DND-41 (cell line): Measurements from ENCODE around the gene TRPM3.

Experiments
- ATAC-seq: fragments of 200-7000 bp; cut with Tn5 transposase; 3 replicates; pipeline ENCODE4 v1.9.1; 2021; ENCODE audit warnings: low read depth; ENCODE audit not compliant: insufficient read depth
- DNase-seq: peaks from one replicate; pipeline ENCODE4 v3.0.0-alpha.2; 2020
- H2AFZ ChIP-seq: 2 replicates; pipeline ENCODE4 v1.6.0; 2012; ENCODE audit warnings: low read depth, low read length
- H3K27ac ChIP-seq: 2 replicates; pipeline ENCODE4 v1.5.1; 2012; ENCODE audit warnings: low read length, inconsistent platforms
- H3K27me3 ChIP-seq: fragments of 200-600 bp; sonication (generic); 2 replicates; pipeline ENCODE4 v1.6.0; 2012; ENCODE audit warnings: low read length, mild to moderate bottlenecking, inconsistent platforms; ENCODE audit not compliant: insufficient read depth, poor library complexity
- H3K36me3 ChIP-seq: 2 replicates; pipeline ENCODE4 v1.5.1; 2012; ENCODE audit warnings: low read length, inconsistent platforms; ENCODE audit not compliant: insufficient read depth
- H3K4me1 ChIP-seq: 2 replicates; pipeline ENCODE4 v1.5.1; 2012; ENCODE audit warnings: mild to moderate bottlenecking, low read length; ENCODE audit not compliant: insufficient read depth
- H3K4me2 ChIP-seq: 2 replicates; pipeline ENCODE4 v1.6.0; 2012; ENCODE audit warnings: mild to moderate bottlenecking, moderate library complexity, low read length, inconsistent platforms; ENCODE audit not compliant: insufficient read depth
- H3K4me3 ChIP-seq, 2 experiments: fragments of 200-600 bp in 1 of 2; shearing (Covaris generic) in 1 of 2; 2 replicates each; pipeline ENCODE4 v1.5.1; 2012 to 2016; ENCODE audit warnings: inconsistent platforms in 2 of 2, low read length in 2 of 2, mild to moderate bottlenecking in 2 of 2, low read depth in 1 of 2, moderate library complexity in 1 of 2
- H3K79me2 ChIP-seq: 2 replicates; pipeline ENCODE4 v1.6.0; 2012; ENCODE audit warnings: low read length, inconsistent platforms; ENCODE audit not compliant: insufficient read depth
- H3K9ac ChIP-seq: 2 replicates; pipeline ENCODE4 v1.6.0; 2012; ENCODE audit warnings: low read depth, mild to moderate bottlenecking, inconsistent platforms, low read length, moderate library complexity
- H3K9me3 ChIP-seq: 2 replicates; pipeline ENCODE4 v1.5.1; 2012; ENCODE audit warnings: low read length, moderate library complexity, mild to moderate bottlenecking, inconsistent platforms; ENCODE audit not compliant: insufficient read depth, severe bottlenecking
- H4K20me1 ChIP-seq: 2 replicates; pipeline ENCODE4 v1.6.0; 2012; ENCODE audit warnings: low read length; ENCODE audit not compliant: insufficient read depth
- EZH2 ChIP-seq: IDR thresholded peaks from 3 replicates; pipeline ENCODE4 v1.6.1; 2012; ENCODE audit warnings: borderline replicate concordance, low read depth, mild to moderate bottlenecking, moderate library complexity, low read length, inconsistent platforms; ENCODE audit not compliant: severe bottlenecking
- TF ChIP-seq, protein P1 (sequence below): IDR thresholded peaks from 2 replicates; pipeline ENCODE4 v1.5.1; 2012; ENCODE audit warnings: borderline replicate concordance, low read length, moderate library complexity, mild to moderate bottlenecking; ENCODE audit not compliant: poor library complexity, severe bottlenecking; ENCODE audit errors: extremely low read depth

The TRPM3 gene

DNA sequence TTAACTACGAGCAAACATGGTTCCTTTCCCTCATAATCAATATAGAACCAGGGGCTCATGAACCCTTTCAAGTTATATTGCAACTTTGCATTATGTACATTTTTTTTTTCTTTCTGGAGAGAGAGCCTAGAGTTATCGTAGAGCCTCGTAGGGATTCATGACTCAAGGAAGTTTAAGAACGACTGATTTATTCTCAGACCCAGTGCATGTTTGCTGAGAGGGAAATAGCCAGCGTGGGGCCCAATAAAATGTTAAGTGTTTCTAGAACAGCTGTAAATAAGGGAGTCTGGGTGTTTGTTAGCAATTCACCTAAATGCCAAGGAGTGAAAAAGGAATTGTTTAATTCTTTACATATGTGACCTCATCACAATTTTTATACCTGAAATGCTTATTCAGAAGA, 587.9 kb downstream of the TRPM3 start:
- no peak overlapping the region for H2AFZ ChIP-seq
- no peaks in the 10 kb centered on the region for H3K27me3 ChIP-seq
- DNase-seq (no peak), ATAC-seq (no peak)
- no peaks in the 10 kb centered on the region for H4K20me1 ChIP-seq
- H3K79me2 ChIP-seq = no peaks in the 10 kb centered on the region
- no peak overlapping the region for H3K27ac ChIP-seq
- TF ChIP-seq EZH2 = no peak
- TF ChIP-seq, protein P1, sequence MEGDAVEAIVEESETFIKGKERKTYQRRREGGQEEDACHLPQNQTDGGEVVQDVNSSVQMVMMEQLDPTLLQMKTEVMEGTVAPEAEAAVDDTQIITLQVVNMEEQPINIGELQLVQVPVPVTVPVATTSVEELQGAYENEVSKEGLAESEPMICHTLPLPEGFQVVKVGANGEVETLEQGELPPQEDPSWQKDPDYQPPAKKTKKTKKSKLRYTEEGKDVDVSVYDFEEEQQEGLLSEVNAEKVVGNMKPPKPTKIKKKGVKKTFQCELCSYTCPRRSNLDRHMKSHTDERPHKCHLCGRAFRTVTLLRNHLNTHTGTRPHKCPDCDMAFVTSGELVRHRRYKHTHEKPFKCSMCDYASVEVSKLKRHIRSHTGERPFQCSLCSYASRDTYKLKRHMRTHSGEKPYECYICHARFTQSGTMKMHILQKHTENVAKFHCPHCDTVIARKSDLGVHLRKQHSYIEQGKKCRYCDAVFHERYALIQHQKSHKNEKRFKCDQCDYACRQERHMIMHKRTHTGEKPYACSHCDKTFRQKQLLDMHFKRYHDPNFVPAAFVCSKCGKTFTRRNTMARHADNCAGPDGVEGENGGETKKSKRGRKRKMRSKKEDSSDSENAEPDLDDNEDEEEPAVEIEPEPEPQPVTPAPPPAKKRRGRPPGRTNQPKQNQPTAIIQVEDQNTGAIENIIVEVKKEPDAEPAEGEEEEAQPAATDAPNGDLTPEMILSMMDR = no peak
- H3K9ac ChIP-seq = no peak overlapping the region
- no peak overlapping the region for H3K4me2 ChIP-seq
- no peaks in the 10 kb centered on the region for H3K36me3 ChIP-seq
- H3K4me1 ChIP-seq = no peaks in the 10 kb centered on the region
- H3K9me3 ChIP-seq = no peaks in the 10 kb centered on the region
- no peak overlapping the region for H3K4me3 ChIP-seq

DNA sequence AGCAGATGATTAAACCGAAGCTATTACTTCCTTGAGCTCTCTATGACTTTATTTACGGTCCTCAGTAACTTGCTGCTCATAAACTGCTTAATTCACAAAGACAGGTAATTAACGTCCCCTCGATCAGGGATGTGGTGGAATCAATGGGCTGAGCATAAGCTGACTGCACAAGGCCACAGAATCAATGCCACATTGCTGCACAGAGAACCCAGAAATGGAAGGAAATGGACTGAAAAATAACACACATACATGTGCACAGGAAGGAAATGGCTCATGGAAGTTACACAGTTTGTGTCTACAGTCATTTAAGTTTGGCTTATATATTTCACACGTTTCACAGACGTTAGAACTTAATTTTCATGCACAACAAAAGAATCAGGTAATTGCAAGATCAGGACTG, 588.7 kb downstream of the TRPM3 start:
- H3K4me1 ChIP-seq = no peaks in the 10 kb centered on the region
- no peak for ATAC-seq
- no peaks in the 10 kb centered on the region for H4K20me1 ChIP-seq
- no peak overlapping the region for H2AFZ ChIP-seq
- H3K27me3 ChIP-seq = no peaks in the 10 kb centered on the region
- no peak overlapping the region for H3K4me2 ChIP-seq
- no peak for DNase-seq
- H3K79me2 ChIP-seq = no peaks in the 10 kb centered on the region
- no peak for TF ChIP-seq EZH2
- TF ChIP-seq, protein P1 = no peak
- H3K36me3 ChIP-seq = no peaks in the 10 kb centered on the region
- no peak overlapping the region for H3K4me3 ChIP-seq
- no peak overlapping the region for H3K9ac ChIP-seq
- no peak overlapping the region for H3K27ac ChIP-seq
- H3K9me3 ChIP-seq = no peaks in the 10 kb centered on the region

DNA sequence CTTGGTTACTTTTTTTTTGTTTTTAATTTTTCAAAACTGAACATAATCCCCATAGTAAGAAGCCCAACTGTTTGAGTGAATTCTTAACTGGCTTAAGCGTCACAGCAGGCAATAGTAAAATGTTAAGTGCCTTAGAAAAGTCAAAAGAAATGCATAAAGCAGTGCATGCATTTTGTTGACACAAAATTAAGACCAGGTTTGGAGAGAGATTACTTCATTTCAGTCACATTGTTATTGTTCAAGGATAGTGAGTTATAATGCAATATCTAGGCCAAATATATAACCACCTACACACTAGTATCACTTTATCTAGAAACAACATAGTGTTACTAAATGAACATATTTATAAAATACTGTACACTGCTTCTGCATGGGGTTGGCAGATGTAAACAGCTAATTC, 590.1 kb downstream of the TRPM3 start:
- DNase-seq (no peak), ATAC-seq (no peak)
- Histone ChIP-seq H3K27ac (no peak overlapping the region), H3K4me3 (no peak overlapping the region), H3K9ac (no peak overlapping the region), H3K9me3 (no peaks in the 10 kb centered on the region), H3K27me3 (no peaks in the 10 kb centered on the region), H2AFZ (no peak overlapping the region), H3K4me2 (no peak overlapping the region), H3K79me2 (no peaks in the 10 kb centered on the region), H3K36me3 (no peaks in the 10 kb centered on the region), H3K4me1 (no peaks in the 10 kb centered on the region), H4K20me1 (no peaks in the 10 kb centered on the region)
- no peak for TF ChIP-seq EZH2
- TF ChIP-seq, protein P1 = no peak

DNA sequence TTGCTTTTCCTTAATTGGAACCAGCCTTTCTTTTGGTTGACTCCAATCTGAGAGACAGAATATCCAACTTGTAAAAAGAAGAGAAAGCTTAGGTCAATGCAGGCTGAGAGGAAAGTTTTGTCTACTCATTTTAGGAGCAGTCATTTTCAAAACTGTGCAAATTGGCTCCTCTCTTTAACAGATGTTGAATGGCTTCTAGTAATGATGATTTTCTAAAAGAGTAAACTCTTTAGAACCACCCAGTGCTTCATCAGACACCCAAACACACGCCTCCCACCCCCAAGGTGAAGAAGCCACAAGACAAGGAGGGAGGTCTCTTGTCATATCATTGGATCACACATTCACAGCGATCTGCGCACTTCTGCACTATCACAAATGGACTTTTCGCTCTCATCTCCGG, 590.7 kb downstream of the TRPM3 start:
- Histone ChIP-seq H2AFZ (no peak overlapping the region), H3K9ac (no peak overlapping the region), H3K27ac (no peak overlapping the region), H3K79me2 (no peaks in the 10 kb centered on the region), H4K20me1 (no peaks in the 10 kb centered on the region), H3K4me3 (no peak overlapping the region), H3K4me2 (no peak overlapping the region), H3K4me1 (no peaks in the 10 kb centered on the region), H3K36me3 (no peaks in the 10 kb centered on the region), H3K9me3 (no peaks in the 10 kb centered on the region), H3K27me3 (no peaks in the 10 kb centered on the region)
- no peak for DNase-seq
- no peak for TF ChIP-seq EZH2
- TF ChIP-seq, protein P1 = no peak
- ATAC-seq = no peak
